ENCODE results near the gene PTMS.

GRCh38 chr12:6777386-6777785 is 11.2 kb downstream of the PTMS start:
- TF ChIP-seq ATF1 (CRISPR knock-in tag; IDR thresholded peaks at IDR 0.05) = no peak
- no peak for TF ChIP-seq SMC3 (IDR thresholded peaks at IDR 0.05; ENCODE audit: low read length)
- no peak for TF ChIP-seq ZNF567 (CRISPR knock-in tag; IDR thresholded peaks at IDR 0.05; ENCODE audit: borderline replicate concordance)
- no peak for TF ChIP-seq HIVEP1 (CRISPR knock-in tag; IDR thresholded peaks at IDR 0.05)
- no peak for TF ChIP-seq GABPA (IDR thresholded peaks at IDR 0.05; ENCODE audit: low read depth, low read length)
- TF ChIP-seq GABPA (CRISPR knock-in tag; IDR thresholded peaks at IDR 0.05; ENCODE audit: low read depth) = no peak
- no peak for TF ChIP-seq RBAK (CRISPR knock-in tag; IDR thresholded peaks at IDR 0.05)
- no peak for TF ChIP-seq CTCF (CRISPR knock-in tag; IDR thresholded peaks at IDR 0.05)

Data from HepG2 (cell line).